ENCODE data around the gene AMDHD2.

DNA sequence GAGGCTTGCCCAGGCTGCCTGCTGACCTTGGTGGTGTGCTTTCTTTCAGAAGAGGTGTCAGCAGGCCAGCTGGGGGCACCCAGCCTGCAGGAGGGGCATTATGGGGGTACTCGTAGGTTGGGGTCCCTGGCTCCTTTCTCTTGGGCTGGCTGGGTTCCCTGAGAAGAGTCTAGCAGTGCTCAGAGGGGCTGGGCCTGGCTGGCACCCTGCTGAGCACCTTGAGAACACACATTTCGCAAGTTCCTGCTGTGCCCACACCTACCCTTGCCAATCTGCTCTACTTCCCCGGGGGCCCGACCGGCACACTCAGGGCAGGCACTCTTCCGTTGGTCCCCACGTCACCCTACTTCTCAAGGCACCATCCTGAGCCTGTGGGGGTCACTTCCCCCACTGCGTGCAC is 6.0 kb downstream of the AMDHD2 start:
- no peak for TF ChIP-seq EZH2 (IDR thresholded peaks at IDR 0.05)
- TF ChIP-seq POLR2AphosphoS5 (IDR thresholded peaks at IDR 0.05; ENCODE audit: borderline replicate concordance, low read depth, low read length): no peak
- no peak for TF ChIP-seq FOXP2 (optimal IDR thresholded peaks at IDR 0.05; ENCODE audit: control extremely low read depth, extremely low read length, insufficient read depth)
